HG03108 (cell line): ENCODE data around the gene EML6.
"Not testable (repeated sequence)": the region's sequence is repeated elsewhere in the genome, so short reads cannot be mapped to it uniquely, and the experiment has no call there.

Experiments
- ATAC-seq: cut with Tn5 transposase; IDR thresholded peaks from one replicate; pipeline ENCODE4 v1.9.1; 2021; ENCODE audit warnings: moderate library complexity; ENCODE audit not compliant: unreplicated experiment

EML6 gene

DNA sequence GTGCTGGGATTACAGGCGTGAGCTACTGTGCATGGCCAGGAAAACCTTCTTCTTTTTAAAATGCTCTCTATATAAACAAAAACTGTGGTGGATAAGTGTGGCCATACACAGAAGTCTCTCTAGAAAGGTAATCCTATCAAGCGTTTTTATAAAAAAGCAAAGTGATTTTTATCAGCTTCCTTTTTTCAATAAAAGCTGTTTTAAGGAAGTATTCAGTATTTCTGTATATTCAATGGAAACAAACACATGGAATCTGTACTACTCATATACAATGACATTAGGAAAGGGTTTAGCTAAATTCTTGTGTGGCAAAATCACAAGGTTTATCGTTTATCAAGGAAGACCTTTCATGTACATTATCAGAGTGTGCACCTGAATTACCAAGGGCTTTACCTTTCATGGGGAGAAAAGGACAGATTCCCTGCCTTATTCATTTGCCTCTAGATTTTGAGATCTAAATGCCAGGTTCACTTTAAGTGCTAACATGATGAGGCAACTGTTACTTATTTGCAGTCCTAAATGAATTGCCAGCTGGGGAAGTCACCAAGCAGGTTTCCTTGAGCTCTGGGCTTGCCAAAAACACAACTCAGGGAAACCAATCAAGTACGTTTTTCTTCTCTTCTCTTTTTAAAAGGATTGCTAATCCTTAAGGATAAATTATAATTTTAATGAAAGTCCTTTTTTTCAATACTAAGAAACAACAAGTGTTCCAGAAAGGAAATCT lies 256.0 kb downstream of the EML6 start:
- no peak for ATAC-seq

DNA sequence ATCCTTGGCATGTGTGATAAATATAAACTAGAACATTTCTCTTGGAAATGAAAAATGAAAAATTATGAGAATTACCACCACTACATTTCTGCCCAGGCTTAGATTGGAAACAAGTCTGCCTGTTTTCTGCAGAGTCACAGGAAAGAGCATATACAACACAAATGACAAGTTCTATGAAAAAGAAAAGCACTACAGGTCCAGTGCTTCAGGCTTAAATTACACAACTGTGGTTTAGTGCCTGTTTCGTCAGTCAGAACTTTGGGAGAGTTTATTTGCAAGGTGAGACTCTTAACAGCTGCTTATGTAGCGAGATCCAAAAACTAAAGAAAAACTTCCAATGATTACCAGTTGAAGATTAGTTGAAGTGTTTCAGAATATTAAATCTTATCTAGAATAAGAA lies 257.9 kb downstream of the EML6 start:
- no peak for ATAC-seq

DNA sequence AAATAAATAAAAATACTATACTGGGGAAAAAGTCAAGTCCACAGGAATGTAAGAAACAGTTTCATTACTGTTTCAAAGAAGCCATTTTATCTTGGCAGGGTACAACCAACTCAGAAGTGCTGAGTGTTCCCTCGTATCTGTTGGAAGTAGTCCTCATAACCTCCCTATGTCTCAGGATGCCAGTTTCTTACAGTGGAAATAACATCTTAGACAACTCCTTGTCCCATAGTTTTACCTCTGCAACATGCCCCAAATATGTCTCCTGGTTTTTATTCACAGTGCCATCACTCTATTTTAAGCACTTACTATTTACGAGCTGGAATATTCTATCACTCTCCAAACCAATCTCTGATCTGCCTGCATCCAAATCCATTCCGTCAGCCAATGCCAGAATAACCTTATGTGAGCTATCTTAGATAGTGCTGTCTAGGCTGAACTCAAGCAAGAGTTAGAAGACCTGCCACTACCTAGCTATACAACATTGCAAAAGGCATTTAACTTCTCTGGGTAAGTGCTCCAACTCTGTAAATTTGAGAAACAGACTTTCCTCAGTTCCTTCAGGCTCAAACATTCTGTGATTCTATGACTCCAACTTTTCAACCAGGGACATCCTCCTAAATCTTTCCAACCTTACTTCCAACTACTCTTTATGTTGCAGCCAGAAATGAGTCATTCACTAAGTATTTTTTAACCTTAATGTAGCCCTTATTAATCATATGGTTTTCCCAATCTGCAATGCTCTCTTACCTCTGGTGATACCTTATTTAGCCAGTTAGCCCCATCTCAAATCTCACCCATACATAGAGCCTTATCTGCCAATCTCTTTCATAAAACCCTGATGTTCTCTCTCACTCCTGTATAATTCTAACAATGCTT lies 260.1 kb downstream of the EML6 start:
- no peak for ATAC-seq

DNA sequence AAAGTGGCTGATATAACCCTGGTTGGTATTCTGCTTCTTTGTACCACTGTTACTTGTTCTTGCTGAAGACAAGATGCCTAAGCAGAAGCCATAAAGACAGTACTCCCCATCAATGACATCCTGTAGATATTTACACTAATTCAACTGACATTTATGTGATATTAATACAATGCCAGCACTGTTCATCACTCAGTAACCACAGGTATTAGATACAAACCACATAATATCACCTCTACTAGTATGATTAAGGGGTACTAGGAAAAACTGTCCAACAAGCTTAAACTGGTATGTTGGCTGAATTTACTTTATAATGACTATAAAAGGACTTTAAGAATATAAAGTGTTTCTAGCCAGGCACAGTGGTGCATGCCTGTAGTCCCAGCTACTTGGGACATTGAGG lies 261.0 kb downstream of the EML6 start:
- ATAC-seq: no peak

DNA sequence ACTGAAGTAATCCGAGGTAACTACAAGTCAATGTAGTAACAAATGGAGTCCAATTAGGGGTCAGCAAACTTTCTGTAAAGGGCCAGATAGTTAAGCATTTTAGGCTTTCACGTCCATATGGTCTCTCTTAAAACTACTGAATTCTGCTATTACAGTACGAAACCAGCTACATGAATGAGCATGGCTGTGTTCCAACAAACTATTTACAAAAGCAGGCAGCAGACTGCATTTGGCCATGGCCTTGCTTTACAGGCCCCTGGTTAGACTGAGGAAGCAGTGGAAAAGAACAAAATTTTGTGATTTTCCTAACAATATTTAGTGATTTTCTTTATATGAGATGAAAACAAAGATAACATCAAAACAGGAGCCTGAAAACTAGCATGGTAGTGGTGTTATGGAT lies 262.8 kb downstream of the EML6 start:
- ATAC-seq: no peak

DNA sequence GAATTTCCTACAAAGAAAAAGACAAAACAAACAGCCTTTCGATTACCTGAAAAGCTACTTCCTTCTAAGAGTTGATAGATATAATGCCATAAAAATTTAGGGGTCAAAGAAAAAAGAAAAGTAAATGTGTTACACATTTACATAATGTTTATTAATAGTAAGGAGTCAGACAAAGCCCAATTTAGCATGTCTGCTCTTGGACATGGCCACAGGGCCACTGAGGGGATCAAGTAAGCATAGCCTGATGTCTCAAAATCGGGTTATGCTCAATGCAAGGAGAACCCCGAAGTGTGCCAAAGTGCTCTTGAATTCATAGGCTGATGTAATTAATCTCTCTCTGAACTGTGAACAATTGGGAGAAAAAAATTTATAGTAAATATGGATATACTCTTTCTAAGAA lies 265.1 kb downstream of the EML6 start:
- ATAC-seq: no peak

DNA sequence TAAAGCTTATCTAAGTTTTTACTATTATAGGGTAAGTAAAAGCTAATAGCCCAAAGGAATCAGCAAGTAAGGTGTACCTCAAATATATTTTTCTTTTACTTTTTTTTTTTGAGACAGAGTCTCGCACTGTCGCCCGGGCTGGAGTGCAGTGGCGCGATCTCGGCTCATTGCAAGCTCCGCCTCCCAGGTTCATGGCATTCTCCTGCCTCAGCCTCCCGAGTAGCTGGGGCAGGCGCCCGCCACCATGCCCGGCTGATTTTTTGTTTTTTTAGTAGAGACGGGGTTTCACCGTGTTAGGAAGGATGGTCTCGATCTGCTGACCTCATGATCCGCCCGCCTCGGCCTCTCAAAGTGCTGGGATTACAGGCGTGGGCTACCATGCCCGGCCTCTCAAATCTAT lies 267.2 kb downstream of the EML6 start:
- not testable (repeated sequence) for ATAC-seq

DNA sequence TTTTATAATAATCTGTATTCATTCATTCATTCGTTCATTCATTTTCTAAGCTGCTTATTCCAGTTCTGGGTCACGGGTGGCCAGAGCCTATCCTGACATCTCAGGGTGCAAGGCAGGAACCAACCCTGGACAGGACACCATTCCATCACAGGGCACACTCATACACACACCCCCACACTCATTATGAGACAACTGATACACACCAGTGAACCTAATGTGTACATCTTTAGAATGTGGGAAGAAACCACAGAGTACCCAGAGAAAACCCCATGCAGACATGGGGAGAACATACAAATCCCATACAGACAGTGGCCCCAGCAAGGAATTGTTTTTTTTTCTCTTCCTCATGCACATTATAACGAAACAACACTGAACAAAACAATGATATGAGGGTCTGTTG lies 272.1 kb downstream of the EML6 start:
- ATAC-seq: no peak

DNA sequence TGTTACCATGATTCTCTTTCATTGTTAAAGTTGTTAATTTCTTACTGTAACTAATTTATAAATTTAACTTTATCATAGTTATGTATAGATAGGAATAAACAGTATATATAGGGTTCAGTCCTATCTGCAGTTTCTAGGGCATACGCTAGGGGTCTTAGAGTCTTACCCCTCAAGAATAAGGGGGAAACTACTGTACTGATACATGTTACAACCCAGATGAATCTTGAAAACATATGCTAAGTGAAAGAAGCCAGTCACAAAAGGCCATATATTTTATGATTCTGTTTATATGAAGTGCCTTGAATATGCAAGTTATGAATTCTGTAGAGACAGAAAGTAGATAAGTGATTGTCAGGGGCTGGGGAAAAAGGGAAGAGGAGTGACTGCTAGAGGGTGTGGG lies 274.4 kb downstream of the EML6 start:
- ATAC-seq: no peak

DNA sequence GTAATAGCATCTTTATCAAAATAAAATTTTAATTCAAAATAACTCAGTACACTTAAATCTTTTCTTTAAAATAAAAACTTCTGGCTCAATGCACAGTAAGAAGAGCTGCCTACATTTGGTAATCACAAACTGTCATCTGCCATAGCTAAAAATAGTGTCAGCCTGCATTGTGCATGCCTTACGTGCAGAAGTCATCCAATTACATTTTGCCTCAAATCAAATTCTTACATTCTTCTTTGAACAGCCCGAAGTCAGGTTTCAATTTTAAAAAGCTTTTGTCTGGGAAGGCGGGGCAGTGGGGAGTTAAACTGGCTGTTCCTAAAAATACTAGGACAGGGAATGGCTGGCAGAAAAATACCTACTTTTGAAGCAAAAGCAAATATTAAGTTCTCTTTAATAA lies 275.7 kb downstream of the EML6 start:
- no peak for ATAC-seq

DNA sequence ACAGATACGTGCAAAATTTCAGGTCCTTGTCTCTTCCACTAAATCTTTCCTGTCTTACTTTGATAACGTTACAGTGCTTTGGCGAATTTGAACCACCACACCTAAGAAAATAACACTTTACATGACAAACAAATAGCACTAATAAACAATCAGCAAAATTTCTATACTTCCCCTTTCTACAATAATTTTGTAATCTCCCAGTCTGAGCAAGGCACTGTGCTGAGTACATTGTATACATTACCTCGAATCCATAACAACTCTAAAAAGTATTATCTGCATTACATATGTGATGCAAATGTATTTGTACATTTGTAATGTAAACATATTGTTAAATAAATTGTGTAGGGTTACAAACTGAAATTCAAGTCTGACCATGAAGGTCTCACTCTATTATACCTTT lies 276.9 kb downstream of the EML6 start:
- no peak for ATAC-seq

DNA sequence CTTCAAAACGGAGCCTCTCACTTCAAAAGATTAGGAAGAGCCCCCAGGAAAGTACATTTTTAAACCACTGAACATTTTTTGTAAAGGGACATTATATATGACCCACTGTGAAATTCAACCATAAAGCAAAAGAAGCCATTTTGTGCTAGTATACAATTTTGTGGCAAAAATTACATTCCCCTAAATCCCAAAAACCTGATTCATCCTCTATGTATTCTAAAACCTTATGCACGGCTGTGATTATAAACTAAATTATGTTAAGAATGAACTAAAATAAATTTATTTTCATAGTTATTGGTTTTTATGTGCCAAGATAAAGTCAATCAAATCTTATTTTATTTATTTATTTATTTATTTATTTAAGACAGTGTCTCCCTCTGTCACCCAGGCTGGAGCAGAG lies 278.3 kb downstream of the EML6 start:
- no peak for ATAC-seq

DNA sequence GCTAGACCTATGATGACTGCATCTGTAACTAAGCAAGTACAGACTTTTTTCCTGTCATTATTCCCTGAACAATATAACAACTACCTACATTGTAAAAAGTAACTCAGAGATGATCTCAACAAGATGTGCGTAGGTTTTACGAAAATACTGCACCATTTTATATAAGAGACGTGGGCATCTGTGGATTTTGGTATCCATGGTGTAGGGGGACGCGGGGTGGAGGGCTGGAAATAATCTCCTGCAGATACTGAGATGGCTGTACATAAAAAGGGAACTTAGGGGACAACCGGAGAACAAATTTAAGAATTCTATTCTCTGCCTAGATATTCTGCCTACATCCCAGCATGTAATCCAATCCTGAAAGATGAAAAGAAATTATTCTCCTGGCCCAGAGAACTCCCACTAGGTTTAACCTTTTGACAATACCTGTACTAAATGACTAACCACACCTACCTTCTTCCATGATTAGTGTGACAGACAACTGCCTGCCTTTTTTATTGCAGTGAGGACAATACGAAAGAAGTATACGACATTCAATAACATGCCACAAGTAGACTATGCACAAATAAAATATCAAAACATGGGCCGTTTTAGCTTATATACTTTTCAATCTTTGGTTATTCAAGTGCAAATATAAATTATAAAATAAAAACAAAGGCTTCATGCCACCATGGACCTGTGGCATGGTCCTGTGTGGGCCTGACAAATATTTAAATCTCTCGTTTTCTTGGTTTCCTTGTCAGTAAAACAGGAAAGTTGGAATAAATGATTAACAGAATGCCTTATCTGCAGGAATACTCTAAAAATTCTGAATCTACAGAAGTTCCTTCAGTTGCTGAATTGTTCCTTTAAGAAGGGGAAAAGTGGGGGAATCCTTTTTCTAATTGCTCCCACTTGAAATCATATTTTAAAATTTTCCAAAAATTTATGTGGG lies 280.5 kb downstream of the EML6 start:
- ATAC-seq: no peak

DNA sequence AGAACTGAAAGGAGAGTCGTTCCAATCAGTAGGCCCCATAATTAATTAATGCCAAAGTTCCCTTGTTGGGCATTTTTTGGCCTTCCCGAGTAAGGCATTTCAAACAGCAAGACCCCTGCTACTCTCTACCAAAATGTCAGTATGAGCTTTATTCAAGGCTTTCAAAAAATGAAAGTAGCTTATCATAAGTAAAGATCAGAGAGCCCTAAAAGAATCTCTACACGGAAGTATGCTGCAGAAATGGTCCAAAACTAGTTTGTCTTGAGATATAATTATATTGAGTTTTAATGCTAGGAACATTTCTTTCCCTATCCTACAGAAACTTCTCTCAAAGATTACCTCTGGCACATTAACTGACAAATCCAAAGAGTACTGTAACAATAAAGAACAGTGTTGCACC lies 282.8 kb downstream of the EML6 start:
- no peak for ATAC-seq

DNA sequence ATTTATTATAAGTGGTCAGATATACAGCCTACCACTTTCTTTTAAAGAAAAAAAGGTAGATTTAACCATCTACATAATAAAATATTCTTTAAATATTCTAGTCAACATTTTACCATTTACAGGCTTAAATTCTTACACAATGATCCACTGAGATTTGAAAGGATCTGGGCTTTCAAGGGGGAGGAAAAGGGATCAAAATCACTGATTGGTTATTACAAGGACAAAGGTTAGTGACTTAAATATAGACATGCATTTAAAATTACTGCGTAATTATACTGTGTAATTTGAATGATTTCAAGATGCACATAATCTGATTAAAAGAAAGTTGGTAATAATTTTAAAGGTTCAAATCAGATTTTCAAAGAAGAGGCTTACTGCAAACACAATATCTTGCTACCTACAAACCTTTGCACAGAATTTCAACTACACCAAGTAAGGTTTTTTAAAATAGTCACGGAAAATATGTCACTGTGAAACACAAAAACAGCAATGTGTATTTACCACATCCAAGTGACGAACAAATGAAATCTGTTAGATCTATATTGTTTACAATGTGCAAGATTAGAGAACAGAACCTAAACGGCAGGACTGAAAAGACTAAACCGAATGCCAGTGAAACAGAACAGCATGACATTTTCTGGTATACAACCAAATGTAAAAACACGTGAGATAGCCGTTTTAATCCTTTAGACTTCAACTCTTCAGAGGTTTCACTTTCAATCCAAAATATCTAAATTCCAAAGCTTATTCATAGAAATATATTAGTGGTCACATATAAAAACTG lies 286.0 kb downstream of the EML6 start:
- ATAC-seq: no peak

DNA sequence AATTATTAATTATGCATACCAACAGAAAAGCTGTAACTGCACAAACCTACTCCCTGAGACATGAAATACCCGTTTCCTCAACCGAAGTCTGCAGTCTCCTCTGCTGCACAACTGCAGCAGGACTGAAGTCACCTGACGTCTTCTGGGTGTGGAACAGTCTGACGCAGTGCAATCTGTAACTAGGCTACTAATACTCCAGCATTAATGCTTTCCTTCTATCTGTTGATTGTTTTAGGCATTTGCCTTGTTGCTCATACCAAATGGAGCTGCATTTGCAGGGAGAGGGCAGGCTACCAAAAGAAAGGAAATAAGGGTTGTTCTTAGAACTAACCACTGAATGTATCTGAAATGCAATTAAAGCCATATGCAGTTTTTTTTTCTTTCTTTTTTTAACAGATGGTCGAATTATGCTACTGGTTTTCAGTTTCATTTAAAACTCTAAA lies 286.7 kb downstream of the EML6 start:
- ATAC-seq: peak; percentile 90

DNA sequence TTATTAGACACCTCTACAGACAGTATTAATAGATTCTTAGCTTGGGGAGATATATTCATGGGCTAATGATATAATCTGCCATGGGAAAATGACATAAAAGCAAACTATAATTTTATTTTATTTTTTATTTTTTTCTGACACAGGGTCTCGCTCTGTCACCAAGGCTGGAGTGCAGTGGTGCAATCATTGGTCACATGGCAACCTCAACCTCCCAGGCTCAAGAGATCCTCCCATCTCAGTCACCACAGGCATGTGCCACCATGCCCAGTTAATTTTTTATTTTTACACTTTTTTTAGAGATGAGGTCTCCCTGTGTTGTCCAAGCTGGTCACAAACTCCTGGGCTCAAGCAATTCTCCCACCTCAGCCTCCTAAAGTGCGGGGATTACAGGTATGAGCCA lies 287.5 kb downstream of the EML6 start:
- ATAC-seq: no peak

DNA sequence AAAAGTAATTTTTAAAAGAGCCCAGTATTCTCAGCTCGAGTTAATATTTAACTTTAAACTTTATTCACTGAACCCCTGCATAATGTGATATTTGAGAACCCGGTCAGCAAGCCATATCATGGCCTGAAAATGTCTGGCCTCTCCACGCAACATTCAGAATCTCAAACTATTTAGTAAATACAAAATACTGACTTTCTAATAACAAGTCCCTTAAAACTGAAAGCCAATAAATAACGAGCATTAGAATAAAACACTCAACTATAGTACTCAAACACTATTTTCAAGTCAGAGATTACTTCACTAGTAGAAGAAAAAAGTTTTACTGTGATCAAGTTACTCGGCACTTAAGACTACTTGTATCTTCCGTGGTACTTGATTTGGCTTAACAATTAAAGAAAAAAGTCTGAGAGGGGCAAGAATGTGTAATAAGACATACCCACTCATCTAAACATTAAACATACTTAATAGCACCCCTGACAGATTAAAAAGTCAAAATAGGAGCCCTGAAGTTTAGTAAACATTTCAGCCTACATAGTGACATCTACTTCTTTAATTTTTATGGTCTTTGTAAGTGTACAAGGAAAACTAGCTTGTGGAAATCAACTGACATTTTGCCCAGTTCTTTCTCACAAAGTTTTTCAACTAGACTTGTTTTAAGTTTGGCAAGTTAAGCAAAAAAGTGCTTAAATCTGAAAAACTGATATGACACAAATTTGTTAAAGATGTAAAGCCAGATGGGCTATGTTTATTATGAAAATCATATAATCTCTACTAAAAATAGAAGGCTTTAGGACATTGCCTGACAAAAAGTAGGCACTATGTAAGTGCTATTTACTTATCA lies 288.6 kb downstream of the EML6 start:
- ATAC-seq: no peak

DNA sequence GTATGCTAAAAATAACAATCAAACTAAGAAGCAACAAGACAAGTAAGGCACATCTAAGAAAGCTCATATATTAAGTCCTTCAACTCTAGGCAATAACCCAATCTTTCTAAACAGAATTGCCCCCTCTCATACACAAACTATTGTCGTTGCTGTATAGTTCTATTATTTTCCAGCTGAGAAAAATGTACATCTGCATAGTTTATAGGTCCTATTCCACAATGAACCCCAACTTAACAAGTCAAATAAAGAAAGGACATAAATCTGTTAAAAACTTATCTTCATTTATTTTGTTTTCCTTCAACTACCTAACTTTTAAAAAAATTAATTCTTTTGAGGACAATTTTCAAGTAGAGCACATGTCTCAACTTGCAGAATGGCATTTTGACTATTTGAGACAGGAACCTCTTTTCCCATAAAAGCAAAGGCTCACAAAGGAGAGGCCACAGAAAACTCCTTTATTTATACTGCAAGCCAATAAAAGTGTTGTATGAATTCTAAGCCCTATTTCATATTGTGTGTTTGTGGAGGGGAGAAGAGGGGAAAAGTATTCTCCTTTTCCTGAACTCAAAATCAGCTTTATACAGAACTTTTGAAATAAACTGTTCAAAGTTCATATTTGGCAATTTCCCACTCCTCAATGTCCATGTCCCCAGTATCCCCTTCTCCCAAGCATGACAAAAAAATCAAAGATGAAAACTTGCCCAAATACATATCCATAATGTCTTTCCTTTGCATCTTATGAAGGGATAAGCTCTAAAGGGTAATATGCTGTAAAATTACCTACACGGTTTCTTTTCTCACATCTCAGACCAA lies 289.4 kb downstream of the EML6 start:
- ATAC-seq: no peak
